Measurements from ENCODE around the gene RBM33.

Gene RBM33

DNA sequence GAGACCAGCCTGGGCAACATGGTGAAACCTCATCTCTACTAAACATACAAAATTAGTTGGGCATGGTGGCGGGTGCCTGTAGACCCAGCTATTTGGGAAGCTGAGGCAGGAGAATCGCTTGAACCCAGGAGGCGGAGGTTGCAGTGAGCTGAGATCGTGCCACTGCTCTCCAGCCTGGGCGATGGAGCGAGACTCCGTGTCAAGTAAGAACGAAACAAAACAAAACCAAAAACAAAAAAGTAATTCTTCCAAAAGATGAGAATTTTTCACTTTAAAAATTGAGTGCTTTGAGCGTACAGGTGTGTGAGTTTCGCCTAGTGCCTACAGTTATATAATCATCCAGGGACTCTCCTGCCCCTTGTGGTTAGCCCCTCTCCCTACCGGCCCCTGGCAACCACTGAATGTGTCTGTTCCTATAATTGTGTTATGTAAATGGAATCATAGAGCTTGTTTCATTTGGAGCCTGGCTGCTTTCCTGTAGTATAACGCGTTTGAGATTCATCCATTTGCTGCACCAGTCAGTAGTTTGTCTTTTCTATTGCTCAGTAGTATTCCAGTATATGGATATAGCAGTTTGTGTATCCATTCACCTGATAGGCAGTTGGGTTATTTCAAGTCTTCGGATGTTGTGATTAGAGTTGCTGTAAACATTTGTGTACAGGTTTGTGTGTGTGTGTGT is 80.0 kb downstream of the RBM33 start:
- DNase-seq (ENCODE audit: low read depth in 2 of 2), result no peak

DNA sequence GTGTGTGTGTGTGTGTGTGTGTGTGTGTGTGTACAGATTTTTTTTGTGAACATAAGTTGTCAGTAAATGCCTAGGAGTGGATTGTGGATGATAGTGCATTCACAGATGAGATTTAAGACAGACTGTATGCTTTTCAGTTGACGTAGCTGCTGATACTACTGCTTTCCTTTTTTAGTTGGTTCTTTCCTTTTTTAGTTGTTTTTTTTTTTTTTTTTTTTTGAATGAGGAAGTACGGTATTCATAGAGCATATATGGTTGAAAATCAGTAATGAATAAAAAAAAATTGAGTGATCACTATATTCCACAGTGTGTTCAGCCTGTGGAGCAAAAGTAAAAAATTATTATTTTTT is 80.5 kb downstream of the RBM33 start:
- no peak for DNase-seq (ENCODE audit: low read depth in 2 of 2)

DNA sequence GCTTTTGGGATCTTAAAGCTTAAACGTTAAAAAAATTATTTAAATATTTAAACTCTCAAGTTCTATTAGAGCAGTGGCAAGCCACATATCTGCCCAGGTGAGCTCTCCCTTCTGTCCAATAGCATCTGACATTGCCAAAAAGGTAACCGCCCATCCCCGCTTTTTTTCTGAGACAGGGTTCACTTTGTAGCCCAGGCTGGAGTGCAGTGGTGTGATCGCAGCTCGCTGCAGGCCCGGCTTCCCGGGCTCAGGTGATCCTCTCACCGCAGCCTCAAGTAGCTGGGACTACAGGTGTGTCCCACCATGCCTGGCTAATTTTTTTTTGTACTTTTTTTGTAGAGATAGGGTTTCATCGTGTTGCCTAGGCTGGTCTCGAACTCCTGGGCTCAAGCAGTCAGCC is 83.2 kb downstream of the RBM33 start:
- no peak for DNase-seq (ENCODE audit: low read depth in 2 of 2)

DNA sequence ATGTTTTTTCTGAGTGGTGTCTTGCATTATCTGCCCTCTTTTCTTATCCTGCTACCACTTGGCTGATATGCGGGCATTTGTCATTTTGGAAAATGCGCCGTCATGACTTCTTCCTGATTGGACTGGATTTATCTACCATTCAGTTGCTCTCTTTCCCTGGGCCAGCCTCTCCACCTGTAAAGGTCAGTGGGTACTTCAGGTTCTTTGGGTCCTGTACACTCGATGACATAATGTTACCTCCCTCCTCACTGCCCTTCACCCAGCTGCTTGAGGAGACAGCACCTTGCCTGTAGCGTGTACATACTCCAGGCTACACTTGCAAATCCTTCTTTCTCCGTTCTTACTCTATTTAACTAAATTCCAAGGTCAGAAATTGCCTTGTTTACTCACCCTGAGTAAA is 83.7 kb downstream of the RBM33 start:
- no peak for DNase-seq (ENCODE audit: low read depth in 2 of 2)

DNA sequence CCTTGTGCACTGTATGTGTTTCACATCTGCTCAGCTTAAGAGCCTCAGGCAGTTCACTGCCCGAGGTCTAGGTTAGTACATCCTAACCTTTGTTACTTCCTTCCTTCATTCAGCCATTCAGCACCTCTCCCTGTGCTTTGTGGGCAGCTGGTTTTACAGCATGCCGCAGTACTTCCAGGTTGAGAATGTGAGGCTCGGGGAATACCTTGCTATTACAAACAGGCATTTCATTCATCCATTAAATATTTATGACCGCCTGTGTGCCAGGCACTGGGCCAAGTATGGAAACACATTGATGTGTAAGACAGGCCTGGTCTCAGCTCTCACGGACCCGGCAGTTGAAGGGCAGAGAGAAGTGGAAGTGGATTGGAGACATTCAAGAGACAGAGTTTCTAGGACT is 85.4 kb downstream of the RBM33 start:
- no peak for DNase-seq (ENCODE audit: low read depth in 2 of 2)

DNA sequence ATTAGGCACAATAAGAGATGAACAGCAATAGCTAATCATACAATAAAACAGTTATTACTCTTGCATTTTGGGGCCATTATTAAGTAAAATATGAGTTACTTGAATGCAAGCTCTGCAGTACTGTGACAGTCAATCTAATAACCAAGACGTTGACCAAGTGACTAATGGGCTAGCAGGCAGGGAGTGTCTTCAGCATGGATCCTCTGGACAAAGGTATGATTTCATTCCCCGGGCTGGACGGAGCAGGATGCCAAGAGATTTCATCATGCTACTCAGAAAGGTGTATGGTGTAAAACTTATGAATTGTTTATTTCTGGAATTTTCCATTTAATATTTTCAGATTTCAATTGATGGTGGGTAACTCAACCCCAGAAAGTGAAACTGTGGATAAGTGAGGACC is 86.9 kb downstream of the RBM33 start:
- no peak for DNase-seq (ENCODE audit: low read depth in 2 of 2)

DNA sequence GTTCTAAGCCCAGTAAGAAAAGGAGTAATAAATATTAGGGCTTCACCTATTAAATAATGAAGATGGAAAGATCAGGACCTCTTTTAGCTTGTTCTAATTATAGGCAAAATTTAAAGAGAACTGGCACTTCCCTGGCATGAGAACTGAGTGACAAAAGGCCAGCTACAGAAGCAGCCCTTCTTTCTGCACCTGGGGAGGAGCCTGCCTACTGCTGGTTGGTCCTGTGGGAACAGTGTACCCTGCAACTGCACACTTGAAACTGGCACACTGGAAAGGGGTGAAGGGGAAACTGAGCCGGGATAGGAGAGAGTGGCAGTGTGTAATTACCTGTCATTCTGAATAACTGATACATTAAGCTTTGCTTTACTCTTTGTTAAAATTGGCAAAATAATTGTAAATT is 87.4 kb downstream of the RBM33 start:
- DNase-seq (ENCODE audit: low read depth in 2 of 2), result no peak

DNA sequence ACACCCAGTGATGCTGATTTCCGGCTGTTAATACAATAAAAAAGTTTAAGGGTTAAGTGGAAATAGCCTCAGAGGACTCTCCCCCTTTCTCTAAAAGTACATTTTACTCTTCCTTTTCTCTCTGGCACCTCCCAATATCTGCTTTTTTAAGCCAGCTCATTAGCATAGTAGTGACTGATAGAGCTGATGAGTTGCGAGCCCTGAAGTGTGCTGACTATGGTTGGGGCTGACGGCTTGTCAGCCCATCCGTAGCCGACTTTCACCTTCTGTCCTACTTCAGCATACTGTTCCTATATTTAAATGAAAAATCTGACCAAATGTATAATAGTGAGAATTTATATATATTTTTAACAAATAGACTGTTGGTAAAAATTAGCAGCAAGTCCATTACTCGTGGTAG is 87.8 kb downstream of the RBM33 start:
- DNase-seq (ENCODE audit: low read depth in 2 of 2), result no peak

DNA sequence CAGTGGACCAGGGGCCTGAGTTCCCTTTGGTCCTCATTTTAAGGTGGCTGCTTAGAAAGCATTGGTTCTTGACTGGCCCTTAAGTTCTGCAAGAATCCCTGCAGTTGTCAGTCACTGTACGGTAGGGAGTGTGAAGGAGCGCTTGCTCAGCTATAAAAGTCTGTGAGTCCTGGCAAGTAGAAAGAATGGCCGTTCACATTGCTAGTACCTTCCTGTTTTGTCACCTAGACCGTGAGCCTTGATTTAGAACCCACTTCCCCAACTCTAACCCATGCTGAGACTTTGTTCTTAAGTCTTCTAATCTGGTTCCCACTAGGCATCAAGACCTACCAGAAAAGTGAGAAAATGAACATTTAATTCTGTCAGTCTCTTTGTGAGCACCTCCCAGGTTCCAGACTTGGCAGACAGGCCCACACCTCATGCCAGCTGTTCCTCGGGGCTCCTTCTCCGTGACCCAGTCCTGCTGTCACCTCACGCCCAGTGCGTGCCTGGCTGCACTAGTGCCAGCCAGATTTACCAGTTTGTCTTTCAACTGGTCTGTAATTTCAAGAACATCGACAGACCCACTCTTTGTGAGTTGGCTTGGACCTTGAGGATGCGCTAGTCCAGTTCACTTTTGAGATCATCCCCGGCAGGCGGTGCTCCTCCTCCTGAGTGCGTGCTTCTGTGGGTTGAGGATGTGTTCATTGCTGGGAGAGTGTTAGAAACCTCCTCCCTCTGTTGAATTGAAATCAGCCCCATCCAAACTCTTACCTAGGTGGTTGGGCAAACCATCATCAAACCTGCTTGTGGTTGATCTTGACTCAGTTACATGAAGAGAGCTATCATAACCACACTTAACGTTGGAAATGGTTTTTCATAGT is 89.4 kb downstream of the RBM33 start:
- DNase-seq (ENCODE audit: low read depth in 2 of 2), result no peak

DNA sequence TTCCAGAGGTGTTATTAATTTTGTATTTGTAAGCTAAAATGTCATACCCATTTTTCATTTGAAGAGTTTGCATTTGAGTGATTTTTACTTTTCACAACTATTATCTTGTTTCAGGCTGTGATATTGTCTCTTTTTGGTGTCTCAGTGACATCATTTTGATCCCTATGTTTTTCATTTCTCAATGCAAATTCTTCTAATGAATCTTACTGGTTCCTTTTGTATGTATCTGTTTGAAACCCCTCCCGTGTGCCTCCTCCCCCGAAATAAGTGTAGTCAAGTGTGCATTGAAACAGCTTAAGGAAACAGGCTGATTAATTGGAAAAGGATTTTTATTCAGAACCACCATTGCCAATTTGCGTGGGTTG is 90.0 kb downstream of the RBM33 start:
- no peak for DNase-seq (ENCODE audit: low read depth in 2 of 2)

DNA sequence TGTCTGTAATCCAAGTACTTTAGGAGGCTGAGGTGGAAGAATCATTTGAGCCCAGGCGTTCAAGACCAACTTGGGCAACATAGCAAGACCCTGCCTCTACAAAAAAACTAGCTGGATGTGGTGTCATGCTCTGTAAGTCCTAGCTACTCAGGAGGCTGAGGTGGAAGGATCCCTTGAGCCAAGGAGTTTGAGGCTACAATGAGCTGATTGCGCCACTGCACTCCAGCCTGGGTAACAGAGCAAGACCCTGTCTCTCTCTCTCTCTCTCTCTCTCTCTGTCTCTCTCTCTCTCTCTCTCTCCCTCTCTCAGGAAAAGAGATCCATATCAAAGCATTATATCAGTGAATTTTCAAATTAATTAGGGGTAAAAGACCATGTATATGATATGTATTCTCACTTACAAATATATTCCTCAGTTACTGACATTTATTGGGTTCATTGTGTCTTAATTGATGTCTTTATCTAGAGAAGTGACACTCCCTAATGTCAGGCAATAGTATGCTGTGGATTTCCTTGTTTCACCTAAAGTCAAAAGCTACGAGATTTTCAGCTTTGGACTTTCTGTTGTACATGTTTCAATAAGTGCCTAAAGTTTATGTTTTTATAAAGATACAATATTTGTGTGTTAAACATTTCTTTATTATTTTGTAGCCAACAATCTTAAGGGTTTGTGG is 91.1 kb downstream of the RBM33 start:
- DNase-seq (ENCODE audit: low read depth in 2 of 2), result no peak

DNA sequence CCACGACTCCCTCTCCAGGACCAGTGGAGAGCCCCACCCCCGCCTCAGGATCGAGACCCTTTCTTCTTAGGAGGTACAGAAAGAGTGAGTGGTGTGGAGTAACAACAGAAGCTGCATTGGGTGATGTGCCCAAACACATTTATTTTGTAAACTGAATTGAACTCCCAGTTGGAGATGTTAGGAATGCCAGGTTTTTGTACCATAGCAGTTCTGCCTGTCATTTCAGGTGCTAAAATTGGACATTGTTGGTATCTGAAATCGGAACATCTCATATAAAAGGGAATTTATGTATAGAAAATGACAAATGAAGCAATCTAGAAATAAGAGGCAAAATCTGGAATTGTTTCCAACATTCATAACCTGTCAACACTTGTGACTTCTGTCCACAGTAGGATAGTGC is 93.1 kb downstream of the RBM33 start:
- DNase-seq (ENCODE audit: low read depth in 2 of 2), result no peak

DNA sequence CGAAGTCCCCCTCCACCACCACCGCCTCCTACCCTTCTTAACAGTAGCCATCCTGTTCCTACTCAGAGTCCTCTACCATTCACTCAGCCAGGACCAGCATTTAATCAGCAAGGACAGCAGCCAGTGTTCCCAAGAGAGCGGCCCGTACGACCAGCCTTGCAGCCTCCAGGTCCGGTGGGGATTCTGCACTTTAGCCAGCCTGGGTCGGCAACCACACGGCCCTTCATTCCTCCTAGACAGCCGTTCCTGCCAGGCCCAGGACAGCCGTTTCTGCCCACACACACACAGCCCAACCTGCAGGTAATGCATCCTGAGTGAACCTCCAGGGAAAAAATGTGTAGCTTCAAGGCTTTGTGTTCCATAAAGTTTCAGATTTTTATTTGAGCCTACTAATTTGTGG is 93.6 kb downstream of the RBM33 start:
- no peak for DNase-seq (ENCODE audit: low read depth in 2 of 2)

DNA sequence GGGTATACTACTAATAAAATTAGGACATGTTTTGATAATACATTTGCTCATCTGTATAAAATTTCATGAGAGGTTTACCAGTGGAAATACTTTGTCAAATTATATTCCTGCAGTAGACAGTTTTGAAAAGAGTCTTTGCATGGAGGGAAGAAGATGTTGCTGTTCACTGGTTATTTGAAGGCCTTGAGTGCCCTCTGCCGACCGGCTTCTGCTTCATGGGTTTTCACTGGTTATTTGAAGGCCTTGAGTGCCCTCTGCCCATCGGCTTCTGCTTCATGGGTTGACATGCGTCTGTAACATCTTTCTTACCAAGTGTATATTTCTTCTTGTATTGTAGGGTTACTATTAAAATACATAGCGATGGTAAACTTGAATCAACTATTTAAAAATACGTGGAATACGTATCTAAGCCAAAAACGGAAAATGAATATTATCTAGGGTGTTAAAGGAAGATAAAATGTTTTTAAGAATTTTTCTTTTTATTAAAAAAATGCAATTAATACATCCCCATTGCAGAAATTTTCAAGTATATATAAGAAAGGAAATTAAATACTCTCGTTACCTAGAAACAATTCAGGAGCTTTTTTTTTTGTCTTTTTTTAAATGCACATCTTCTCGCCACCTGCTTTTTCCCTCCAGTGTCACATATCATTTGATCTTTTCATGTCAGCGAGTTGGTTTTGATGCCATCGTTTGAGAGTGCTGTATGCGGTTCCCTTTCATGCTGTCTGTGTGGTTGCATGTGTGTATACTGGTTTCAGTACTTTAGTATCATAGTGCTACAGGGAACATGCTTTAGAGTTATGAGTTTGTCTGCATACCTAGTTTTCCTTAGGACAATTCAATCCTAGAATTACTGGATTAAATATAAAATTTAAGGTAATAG is 94.4 kb downstream of the RBM33 start:
- peak in 1 of 2 donors; percentile 41 for DNase-seq (ENCODE audit: low read depth in 2 of 2)

DNA sequence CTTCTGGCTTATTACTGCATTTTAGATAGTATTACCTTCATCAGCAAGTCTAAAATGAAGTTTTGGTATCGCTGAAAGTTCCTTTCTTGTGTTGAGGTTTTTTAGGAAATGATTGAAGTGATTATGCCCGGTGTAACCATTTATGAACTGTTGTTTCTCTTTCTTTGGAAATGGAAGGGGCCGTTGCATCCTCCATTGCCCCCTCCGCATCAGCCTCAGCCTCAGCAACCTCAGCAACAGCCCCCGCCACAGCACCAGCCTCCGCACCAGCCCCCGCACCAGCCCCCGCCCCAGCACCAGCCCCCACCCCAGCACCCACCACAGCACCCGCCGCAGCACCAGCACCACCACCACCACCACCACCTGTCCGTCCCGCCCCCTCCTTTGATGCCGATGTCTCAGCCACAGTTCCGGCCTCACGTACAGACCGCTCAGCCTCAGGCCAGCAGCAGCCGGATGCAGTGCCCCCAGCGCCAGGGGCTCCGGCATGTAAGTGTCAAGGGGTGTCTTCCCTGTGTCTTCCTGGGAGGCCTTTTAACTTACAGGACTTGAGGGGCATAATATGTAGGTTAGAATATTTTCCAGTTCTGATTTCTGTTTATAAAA is 95.2 kb downstream of the RBM33 start:
- DNase-seq (ENCODE audit: low read depth in 2 of 2), result peak in 1 of 2 donors; percentile 16

DNA sequence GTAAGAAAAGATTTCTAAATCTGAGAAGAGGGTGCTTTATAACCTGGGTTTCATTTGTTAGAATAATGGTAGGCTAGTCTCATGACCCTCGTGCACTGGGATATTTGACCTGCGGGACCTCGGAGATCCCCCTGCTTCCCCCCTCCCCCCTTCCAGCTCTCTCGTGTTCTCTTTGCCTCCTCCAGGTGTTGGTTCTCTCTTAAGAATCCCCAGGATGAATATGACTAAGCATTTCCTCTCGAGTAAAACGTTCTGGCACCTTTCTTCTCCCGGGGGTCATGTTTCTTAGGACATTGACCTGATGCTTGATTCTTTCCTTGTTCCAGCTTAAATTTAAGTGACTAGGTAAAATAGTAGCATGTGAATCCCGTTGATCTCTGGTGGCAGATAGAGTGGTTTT is 96.6 kb downstream of the RBM33 start:
- DNase-seq (ENCODE audit: low read depth in 2 of 2), result no peak

DNA sequence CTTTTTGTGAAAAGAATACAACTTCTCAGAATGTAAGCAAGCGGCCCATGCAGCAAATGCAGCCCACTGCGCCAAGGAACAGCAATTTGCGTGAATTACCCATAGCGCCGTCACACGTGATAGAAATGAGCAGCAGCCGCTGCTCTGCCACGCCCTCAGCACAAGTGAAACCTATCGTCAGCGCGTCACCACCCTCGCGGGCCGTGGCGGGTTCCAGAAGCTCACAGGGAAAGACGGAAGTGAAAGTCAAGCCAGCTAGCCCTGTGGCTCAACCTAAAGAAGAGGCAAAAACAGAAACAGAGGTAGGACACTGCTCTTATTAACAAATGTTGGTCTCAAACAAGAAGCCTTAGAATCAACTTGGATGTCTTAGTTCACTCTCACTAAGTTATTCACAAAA is 97.3 kb downstream of the RBM33 start:
- DNase-seq (ENCODE audit: low read depth in 2 of 2), result no peak

DNA sequence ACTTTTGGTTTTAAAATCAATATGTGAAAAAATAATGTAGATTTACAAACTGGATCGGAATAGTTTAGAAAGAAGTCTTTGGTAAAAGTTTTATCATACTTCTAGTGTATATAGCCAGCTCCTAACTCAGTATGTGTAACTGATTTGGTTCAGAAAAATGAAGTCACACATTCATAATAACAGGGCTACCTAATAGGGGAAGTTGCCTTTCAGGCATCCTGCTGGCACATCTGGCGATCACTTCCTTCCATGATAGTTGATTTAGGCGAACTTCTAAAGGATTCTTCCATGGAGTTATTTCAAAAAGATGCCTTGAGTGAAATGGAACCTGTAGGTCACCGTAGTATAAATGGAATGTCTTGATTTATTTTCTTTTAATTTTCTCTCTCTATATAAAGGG is 98.7 kb downstream of the RBM33 start:
- no peak for DNase-seq (ENCODE audit: low read depth in 2 of 2)

DNA sequence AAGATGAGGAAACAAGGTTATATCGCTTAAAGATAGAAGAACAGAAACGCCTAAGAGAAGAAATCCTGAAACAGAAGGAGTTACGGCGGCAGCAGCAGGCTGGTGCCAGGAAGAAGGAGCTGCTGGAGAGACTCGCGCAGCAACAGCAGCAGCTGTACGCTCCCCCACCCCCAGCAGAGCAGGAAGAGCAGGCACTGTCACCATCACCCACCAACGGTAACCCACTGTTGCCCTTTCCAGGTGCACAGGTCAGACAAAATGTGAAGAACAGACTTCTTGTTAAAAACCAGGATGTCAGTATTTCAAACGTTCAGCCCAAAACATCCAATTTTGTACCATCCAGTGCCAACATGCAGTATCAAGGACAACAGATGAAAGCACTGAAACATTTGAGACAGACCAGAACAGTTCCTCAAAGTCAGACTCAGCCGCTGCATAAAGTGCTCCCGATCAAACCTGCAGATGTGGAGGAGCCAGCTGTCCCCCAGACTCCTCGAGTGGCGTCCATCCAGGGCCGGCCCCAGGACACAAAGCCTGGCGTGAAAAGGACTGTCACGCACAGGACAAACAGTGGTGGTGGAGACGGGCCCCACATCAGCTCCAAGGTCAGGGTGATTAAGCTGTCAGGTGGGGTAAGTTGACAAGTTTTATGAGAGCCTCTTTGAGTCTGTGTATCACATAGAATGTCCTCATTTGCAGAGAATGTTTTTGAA is 100.7 kb downstream of the RBM33 start:
- DNase-seq (ENCODE audit: low read depth in 2 of 2), result no peak

DNA sequence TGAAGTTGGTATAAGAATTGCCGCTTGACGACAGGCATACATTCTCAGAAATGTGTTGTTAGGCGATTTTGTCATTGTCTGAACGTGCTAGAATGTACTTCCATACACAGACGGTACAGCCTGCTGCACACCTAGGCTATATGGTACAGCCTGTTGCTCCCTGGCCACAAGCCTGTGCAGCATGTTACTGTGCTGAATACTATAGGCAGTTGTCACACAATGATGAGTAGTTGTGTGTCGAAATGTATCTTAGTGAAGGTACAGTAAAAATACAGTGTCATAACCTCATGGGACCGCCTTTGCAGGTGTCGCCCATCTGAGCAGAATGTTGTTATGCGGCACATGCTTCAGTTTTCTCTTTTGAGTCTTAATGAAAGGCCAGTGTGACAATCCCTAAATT is 101.3 kb downstream of the RBM33 start:
- no peak for DNase-seq (ENCODE audit: low read depth in 2 of 2)

DNA sequence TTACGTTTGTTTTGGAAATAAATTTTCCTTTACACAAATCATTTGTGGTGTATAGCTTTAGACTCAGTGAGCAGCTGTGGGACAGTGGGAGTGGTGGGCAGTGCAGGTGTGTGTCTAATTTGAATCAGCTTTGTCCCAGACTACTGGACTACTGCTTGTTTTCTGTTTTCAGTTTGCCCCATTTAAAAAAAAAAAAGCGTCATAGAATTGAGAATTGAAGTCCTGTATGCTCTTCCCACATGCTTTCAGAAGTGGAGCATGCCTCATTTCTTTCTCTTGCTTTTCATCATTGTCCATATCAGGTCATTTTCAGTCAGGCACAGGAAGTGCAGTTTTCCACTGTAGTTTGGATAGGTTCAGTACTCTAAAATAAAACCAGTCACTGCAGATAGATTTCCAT is 101.7 kb downstream of the RBM33 start:
- no peak for DNase-seq (ENCODE audit: low read depth in 2 of 2)

Data from stimulated activated CD8-positive, alpha-beta memory T cell treated with anti-CD3 and anti-CD28 coated beads, Interleukin-15, amount 100 ng/mL, for 48 hours (primary cell).